Measurements from ENCODE around the gene COL19A1. TPM values are rescaled to one million over a fixed set of nuclear protein-coding genes. Genes with fewer than 3 reads are reported as not detected.

The COL19A1 gene
- total RNA-seq, 1 donor from 2014 or later: 0.49 TPM

DNA sequence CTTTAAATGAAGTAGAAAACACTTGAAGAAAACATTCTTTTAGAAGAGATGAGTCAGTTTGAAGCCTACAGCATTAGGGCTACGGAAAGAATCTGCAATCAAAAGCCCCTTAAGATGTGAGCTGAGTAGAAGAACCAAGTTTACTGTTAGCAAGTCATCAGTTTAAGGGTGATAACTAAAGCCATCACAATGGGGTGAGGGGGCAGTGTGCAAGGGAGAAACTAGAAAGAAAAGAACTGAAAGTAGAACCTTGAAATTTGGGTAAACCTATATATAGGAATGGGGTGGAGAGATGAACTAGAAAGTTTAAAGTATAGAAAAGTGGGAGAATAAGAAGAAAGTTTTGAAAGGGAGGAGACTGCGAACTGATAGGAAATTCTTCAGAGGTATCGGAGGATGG, 212.9 kb downstream of the COL19A1 start:
- Histone ChIP-seq H3K27ac (no peak overlapping the region), H3K4me1 (no peaks in the 10 kb centered on the region), H3K27me3 (no peaks in the 10 kb centered on the region), H3K9me3 (no peaks in the 10 kb centered on the region), H3K36me3 (no peaks in the 10 kb centered on the region), H3K4me3 (no peak overlapping the region)
- TF ChIP-seq, protein P1, sequence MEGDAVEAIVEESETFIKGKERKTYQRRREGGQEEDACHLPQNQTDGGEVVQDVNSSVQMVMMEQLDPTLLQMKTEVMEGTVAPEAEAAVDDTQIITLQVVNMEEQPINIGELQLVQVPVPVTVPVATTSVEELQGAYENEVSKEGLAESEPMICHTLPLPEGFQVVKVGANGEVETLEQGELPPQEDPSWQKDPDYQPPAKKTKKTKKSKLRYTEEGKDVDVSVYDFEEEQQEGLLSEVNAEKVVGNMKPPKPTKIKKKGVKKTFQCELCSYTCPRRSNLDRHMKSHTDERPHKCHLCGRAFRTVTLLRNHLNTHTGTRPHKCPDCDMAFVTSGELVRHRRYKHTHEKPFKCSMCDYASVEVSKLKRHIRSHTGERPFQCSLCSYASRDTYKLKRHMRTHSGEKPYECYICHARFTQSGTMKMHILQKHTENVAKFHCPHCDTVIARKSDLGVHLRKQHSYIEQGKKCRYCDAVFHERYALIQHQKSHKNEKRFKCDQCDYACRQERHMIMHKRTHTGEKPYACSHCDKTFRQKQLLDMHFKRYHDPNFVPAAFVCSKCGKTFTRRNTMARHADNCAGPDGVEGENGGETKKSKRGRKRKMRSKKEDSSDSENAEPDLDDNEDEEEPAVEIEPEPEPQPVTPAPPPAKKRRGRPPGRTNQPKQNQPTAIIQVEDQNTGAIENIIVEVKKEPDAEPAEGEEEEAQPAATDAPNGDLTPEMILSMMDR (IDR thresholded peaks at IDR 0.05): no peak
- TF ChIP-seq POLR2A (IDR thresholded peaks at IDR 0.05): no peak
- TF ChIP-seq POLR2AphosphoS5 (IDR thresholded peaks at IDR 0.05; ENCODE audit: insufficient read depth in 1 of 2, low read depth in 1 of 2): no peak
- DNase-seq (ENCODE audit: extremely low spot score in 2 of 2): no peak
- intact Hi-C loops (cut with DNase I): no loop called here

DNA sequence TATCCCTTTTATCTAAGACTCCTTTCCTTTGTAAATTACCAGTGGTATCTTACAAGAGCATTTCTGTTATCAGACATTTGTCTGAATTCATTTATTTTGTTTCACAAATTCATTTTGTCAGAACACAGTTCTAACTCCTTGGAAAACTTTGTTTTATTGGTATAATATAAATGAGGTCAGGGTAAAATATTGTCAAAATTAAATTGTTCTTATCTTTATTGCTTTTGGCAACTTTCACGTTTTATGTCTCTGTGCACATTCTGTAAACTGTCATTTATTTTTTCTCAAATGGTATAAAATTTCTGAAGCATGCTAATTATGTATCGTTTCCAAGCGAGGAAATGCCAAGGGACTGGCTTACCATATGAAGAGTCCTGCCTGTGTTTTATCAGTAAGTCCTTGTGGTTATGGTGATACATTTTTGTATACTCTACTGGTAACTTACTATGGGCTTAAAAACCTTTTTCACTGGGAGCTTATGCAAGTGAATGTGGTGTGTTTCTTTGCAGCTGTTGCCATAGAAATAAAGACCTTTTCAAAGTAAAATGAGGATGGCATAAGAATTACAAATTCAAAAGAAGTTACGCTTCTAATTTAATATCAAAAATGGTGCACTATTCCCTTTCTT, 214.2 kb downstream of the COL19A1 start:
- no peaks in the 10 kb centered on the region for H3K4me1 ChIP-seq

DNA sequence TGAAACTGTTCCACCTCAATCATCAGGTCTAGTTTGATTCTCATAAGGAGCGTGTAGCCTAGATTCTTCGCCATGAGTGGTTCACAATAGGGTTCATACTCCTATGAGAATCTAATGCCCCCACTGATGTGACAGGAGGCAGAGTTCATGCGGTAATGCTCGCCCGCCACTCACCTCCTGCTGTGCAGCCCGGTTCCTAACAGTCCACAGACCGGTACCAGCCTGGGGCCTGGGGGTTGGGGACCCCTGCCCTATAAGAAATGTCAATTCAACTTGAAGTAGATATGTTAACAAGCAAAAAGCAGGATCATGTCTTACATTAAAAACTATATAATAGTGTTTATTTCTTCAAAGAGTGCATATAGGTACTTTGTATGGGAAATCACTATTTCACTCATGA, 216.5 kb downstream of the COL19A1 start:
- intact Hi-C loops (cut with DNase I): no loop called here
- TF ChIP-seq POLR2A (IDR thresholded peaks at IDR 0.05): no peak
- TF ChIP-seq, protein P1 (IDR thresholded peaks at IDR 0.05): no peak
- TF ChIP-seq POLR2AphosphoS5 (IDR thresholded peaks at IDR 0.05; ENCODE audit: insufficient read depth in 1 of 2, low read depth in 1 of 2): no peak
- H3K27ac ChIP-seq: no peak overlapping the region
- H3K4me1 ChIP-seq: no peaks in the 10 kb centered on the region
- DNase-seq (ENCODE audit: extremely low spot score in 2 of 2): no peak
- no peaks in the 10 kb centered on the region for H3K9me3 ChIP-seq
- no peaks in the 10 kb centered on the region for H3K27me3 ChIP-seq
- no peaks in the 10 kb centered on the region for H3K36me3 ChIP-seq
- no peak overlapping the region for H3K4me3 ChIP-seq

More for the DNA sequence above, 214.2 kb downstream of the COL19A1 start:
- H3K27ac ChIP-seq: no peak overlapping the region
- H3K27me3 ChIP-seq: no peaks in the 10 kb centered on the region
- DNase-seq (ENCODE audit: extremely low spot score in 2 of 2): no peak
- H3K4me3 ChIP-seq: no peak overlapping the region
- no peaks in the 10 kb centered on the region for H3K9me3 ChIP-seq
- H3K36me3 ChIP-seq: no peaks in the 10 kb centered on the region
- TF ChIP-seq POLR2AphosphoS5 (IDR thresholded peaks at IDR 0.05; ENCODE audit: insufficient read depth in 1 of 2, low read depth in 1 of 2): no peak
- TF ChIP-seq, protein P1 (IDR thresholded peaks at IDR 0.05): no peak
- TF ChIP-seq POLR2A (IDR thresholded peaks at IDR 0.05): no peak
- intact Hi-C loops (cut with DNase I): no loop called here

DNA sequence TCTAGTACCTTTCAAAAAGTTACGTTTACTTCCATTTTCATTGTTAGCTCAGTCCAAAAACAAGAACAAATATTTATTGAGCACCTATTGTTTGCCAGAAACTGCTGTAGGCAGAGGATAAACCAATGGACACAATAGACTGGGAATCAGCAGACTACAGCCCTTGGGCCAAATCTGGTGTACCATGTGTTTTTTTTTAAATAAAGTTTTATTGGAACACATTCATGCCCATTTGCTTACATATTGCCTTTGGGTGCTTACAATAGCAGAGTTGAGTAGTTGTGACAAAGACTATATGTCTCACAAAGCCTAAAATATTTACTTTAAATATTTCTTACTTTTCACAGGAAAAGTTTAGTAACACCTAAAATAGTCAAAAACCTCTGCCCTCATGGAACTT, 220.4 kb downstream of the COL19A1 start:
- intact Hi-C loops (cut with DNase I): no loop called here

DNA sequence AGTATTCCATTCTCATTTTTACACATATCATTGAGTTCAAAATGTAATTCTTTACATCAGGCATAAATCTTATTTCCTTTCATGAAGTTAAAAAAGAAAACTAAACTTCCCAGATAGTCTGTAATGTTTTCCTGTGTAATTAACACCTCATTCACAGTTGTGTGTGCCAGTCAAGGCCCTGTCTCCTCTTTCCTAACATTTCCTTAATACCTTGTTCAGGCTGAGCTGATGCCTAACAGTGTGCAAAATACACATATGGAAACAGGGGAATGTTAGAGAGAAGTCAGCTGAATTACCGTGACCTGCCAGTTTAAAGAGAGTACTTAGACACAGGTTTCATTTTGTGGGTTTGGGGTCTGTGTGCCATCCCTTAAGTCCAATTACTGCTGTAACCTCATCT, 227.8 kb downstream of the COL19A1 start:
- intact Hi-C loops (cut with DNase I): no loop called here
- H3K27ac ChIP-seq: no peak overlapping the region
- DNase-seq (ENCODE audit: extremely low spot score in 2 of 2): no peak
- H3K4me1 ChIP-seq: no peaks in the 10 kb centered on the region
- H3K4me3 ChIP-seq: no peak overlapping the region
- TF ChIP-seq, protein P1 (IDR thresholded peaks at IDR 0.05): no peak
- no peak for TF ChIP-seq POLR2A (IDR thresholded peaks at IDR 0.05)
- TF ChIP-seq POLR2AphosphoS5 (IDR thresholded peaks at IDR 0.05; ENCODE audit: insufficient read depth in 1 of 2, low read depth in 1 of 2): no peak
- H3K9me3 ChIP-seq: no peaks in the 10 kb centered on the region
- H3K36me3 ChIP-seq: no peaks in the 10 kb centered on the region
- no peaks in the 10 kb centered on the region for H3K27me3 ChIP-seq

More for the DNA sequence above, 220.4 kb downstream of the COL19A1 start:
- no peak overlapping the region for H3K27ac ChIP-seq
- no peaks in the 10 kb centered on the region for H3K9me3 ChIP-seq
- no peaks in the 10 kb centered on the region for H3K27me3 ChIP-seq
- H3K4me1 ChIP-seq: no peaks in the 10 kb centered on the region
- DNase-seq (ENCODE audit: extremely low spot score in 2 of 2): no peak
- no peaks in the 10 kb centered on the region for H3K36me3 ChIP-seq
- TF ChIP-seq, protein P1 (IDR thresholded peaks at IDR 0.05): no peak
- TF ChIP-seq POLR2A (IDR thresholded peaks at IDR 0.05): no peak
- TF ChIP-seq POLR2AphosphoS5 (IDR thresholded peaks at IDR 0.05; ENCODE audit: insufficient read depth in 1 of 2, low read depth in 1 of 2): no peak
- no peak overlapping the region for H3K4me3 ChIP-seq

Measured in vagina (tissue), 2 donors.